Retinal pigment epithelial cell (primary cell): ENCODE results near the gene ATF3.

Source experiments
- DNase-seq: peaks from one replicate; pipeline ENCODE4 v3.0.0-alpha.2; 2010; ENCODE audit warnings: low read depth
- H3K4me3 ChIP-seq: 2 replicates; pipeline ENCODE4 v1.5.1; 2011; ENCODE audit warnings: mild to moderate bottlenecking, low read length, control low read depth, moderate library complexity
- CTCF ChIP-seq: conservative IDR thresholded peaks from 2 replicates; pipeline ENCODE4 v1.5.1; 2011; ENCODE audit warnings: low read depth, low read length, control low read depth, inconsistent platforms

ATF3 gene

GRCh38 chr1:212566522-212567479, 41.8 kb upstream of the ATF3 start:
- DNase-seq, result peak; percentile 66
- TF ChIP-seq CTCF, result no peak
- peak overlapping the region; percentile 58 for H3K4me3 ChIP-seq

DNA sequence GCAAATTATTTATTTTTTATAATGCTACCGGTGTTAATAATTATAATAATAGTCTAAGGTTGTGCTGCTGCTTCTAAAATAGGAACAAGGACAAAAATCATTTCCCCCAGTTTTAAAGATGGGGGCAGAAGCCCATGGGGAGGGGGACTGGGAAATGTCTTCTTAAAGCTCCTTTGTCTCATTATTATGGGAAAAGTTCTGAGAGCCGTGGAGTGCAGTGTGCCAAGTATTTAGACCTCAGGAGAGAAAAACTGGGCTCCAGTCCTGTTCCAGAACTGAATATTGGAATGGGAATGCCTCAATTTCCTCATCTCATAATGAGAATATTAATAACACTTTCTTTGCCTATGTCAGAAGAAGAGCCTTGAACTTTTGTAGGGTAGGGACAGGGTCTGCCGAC, 40.9 kb upstream of the ATF3 start:
- TF ChIP-seq CTCF, result no peak
- no peak for DNase-seq
- no peak overlapping the region for H3K4me3 ChIP-seq

DNA sequence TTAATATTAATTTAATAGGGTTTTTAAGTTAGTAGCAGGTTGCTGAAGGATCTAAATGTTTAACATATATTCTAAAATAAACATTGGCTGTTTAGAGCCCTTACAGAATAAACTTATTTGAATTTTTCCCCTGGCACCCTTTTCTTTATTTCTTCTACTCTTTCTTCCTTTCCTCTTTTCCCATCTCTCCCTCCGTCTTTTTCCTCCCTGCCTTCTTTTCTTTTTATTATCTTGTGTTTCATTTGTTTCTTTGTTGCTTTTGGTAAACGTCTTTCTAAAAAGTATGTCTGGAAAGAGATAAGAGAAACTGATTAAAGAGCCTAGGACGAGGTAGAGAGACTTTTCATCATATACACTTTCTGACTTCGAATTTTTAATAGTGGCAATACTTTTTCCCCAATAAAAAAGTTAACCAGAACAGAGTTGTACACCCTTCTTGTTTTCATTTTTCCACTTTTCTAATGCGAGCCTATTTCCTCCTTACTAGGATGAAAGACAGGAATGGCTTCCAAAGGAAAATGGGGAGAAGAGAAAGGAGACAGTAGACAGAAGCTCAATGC, 39.5 kb upstream of the ATF3 start:
- TF ChIP-seq CTCF, result no peak
- no peak overlapping the region for H3K4me3 ChIP-seq
- DNase-seq, result no peak

DNA sequence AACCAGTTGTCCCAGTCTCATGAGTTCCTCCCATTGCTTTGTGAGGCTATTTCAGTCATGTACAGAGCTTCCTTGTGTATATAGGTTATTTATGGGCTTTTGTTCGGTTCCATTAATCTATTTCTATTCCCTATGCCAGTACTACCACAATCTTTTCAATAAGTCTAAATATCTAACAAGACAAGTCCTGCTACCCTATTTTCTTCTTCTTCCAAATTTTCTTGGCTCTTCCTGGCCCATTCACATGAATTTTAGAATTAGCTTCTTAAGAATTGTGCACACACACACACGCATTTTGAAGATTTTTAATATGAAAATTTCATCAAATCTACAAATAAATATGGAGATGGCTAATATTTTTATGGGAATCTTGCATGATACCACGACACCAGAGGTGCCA, 33.8 kb upstream of the ATF3 start:
- no peak for TF ChIP-seq CTCF
- H3K4me3 ChIP-seq, result no peak overlapping the region
- no peak for DNase-seq

- no peak for DNase-seq
- no peak overlapping the region for H3K4me3 ChIP-seq
- no peak for TF ChIP-seq CTCF
Observed at GRCh38 chr1:212575333-212575732, 33.2 kb upstream of the ATF3 start.

DNA sequence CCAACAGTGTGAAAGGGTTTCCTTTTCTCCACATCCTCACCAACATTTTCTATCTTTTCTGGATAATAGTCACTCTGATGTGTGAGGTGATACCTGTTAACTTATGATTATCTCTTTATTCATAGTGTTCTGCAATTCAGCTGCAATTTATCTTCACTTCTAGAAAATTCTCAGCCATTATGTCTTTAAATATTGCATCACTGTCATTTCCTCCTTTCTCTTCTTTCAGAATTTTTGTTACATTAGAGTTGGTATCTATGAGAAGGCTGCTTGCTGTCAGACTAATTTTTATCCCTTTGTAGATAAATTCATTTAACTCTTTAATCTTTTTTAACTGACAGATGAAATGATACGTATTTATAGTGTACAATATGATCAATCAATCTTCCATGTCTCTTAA, 30.5 kb upstream of the ATF3 start:
- no peak overlapping the region for H3K4me3 ChIP-seq
- TF ChIP-seq CTCF, result no peak
- no peak for DNase-seq

DNA sequence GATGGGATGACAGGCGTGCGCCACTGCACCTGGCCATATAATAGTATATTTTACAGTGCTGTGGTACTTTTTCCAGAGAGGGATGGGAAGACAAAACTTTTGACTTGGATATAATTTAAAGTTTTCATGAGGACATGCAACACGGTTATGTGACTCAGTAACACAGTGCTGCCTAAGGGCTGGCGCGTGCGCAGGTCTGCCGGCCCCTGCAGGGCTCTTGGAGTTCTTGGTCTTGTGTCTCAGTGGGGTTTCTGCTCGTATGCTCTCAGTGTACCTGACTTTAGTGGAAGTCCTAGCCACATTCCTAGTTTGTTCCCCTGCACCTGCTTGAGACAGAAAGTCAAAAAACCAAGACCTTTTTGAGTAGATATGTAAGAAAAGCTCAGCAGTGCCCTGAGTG, 27.5 kb upstream of the ATF3 start:
- DNase-seq, result no peak
- no peak for TF ChIP-seq CTCF
- no peak overlapping the region for H3K4me3 ChIP-seq
